ENCODE results near the gene RAB40C.

The RAB40C gene

DNA sequence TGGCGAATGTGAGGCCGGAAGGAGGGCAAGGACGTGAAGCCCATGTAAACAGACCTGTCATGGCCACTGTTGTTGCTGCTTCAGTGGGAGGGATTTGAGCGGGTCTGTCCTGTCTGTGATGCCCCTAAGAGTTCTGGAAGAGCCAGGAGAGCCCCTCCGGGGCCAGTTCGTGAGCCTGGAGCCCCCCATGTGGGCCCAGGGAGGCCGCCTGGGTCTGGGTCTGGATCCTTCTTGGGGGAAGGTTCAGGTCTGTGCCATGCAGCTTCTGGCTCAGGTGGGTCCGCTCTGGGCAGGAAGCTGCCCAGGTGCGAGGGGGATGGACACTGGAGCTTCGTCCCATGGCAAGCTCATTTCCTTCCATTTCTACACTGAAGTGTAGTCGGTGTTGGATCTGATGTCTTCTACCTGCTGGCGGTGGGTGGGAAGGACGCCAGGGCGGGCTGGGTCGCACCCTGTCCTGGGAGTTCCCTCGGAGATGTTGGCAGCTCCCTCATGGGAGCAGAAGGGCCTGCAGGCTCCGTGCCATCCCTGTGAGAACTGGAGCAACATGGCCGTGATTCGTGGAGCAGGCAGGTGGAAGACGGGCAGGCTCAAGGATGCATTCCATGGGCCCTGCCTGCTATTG lies 29.7 kb downstream of the RAB40C start:
- no peak for DNase-seq

DNA sequence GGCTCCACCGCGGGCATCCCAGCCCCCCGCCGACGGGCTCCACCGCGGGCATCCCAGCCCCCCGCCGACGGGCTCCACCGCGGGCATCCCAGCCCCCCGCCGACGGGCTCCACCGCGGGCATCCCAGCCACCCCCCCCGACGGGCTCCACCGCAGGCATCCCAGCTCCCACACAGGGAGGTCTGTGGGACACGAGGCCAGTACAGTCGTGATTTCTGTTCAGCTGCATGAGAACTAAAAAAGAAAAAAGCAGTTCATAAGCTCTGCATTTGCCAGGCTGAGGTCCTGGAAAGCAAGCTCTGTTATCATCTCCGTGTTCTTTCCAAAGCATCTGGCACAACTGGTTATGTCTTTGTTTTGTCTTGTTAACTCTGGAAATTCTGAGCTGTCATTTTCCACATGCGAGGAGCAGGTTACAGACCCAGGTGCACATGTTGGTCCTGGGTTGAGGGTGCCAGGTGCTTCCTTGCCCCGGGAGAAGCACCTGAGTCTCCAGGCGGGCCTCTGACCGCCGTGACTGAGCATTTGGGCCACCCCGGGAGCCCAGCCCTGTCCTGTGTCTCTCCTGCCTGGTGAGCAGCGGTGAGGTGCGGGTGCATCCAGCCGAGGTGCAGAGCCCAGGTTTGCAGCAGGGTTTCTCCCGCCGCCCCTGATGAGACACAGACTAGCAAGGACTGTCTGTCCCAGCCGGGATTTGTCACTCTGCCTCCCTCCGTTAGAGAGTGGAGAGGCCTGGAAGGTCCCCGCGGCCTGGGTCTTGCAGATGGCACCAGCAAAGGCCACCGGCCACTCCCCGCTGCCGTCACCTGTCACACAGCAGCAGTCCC lies 31.0 kb downstream of the RAB40C start:
- no peak for DNase-seq

DNA sequence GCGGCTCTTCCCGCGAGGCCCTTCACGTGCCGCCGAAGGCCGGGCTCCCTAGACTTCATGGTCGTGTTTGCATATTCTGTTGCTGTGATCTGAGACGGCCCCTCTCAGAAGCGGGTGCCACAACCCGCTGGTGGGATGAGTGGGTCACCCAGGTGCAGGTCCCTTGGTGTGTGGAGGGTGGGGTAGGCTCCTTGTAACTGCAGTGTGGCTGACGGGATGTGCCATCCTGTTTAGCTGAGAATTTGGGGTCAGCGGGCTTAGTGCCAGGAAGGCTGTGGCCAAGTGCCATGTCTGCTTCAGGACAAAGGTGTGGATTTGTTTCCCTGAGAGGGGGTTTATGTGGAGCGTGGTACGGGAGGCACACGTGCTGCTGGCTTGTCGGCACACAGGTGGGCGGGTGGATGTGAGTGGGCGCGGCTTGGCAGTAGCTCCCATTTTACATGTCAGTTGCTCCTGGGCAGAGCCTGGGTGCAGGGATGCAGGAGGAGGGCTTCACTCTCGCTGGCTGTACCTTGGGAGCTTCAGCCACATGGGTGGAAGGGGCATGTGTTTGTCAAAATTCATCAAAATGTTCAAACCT lies 31.8 kb downstream of the RAB40C start:
- no peak for DNase-seq

DNA sequence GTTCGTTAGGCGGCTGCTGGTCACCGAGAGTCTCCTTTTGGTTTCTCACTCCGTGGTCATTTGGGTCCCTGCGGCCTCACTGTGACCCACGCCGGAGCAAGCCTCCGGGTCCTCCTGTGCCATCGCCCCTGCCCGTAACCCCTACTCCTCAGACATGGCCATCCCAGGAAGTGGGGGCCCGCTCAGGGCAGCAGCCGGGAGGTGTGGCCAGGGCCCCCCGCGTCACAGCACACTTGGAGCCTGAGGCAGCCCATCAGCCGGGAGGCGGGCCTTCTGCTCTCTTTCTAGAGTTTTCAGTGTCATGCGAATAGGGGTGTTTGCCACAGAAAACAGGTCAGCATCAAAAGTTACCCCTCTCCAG lies 33.0 kb downstream of the RAB40C start:
- DNase-seq, result no peak

DNA sequence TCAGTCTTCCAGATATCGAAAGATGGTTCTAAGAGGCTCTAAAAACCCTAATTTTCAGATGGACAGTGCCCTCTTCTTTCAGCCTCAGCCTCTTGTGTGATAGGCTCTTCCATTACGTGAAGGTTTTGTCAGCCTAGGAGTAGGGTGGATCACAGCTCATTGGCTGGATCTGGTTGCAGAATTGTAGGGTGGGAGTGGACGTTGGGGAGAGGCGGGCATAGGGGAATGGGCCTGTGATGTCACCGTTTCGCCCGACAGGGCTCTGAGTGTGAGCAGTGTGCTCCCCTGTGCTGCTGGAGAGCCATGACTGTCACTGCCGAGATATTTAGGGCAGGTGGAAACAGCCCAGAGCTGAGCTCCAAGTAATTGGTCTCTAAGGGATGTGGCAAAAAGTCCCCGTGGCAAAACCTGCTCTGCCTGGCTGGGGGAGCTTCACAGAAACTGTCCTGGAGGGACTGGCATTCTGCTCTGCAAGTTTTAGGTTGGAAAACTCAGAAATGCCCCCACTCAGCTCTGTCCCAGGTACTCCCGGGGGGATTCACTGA lies 34.7 kb downstream of the RAB40C start:
- no peak for DNase-seq

DNA sequence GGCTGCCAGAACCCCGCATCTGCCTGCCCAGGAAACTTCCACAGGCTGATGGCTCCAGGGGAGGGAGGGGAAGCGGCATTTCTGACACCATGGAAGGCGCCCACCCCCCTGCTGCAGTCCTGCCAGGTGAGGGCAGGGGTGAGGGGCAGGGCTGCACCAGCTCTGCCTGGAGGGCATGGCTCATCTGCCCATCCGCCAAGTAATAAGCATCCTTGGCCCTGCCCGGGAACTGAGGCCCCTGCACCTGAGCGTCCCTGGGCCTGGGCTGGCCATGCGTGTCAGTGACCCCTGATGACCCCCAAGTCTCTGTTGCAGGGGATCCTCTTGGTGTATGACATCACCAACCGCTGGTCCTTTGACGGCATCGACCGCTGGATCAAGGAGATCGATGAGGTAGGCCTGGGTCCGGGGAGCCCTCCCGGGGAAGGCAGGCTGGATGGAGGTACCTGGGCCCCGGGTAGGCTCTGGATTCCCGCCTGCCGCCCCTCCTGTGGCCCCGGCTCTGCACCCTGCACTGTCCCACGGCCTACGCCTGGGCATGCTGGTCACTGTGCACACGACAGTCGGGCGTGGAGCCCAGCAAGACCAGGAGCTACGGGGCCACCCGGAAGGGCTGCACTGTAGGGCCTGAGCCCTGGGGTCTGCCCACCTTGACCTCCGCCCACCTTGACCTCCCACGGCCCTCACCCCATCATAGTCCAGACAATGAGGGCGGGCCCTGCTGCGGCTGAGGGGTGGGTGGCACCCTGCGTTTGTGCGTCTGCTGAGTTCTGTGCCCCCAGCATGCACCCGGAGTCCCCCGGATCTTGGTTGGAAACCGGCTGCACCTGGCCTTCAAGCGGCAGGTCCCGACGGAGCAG lies 35.5 kb downstream of the RAB40C start:
- DNase-seq, result no peak

DNA sequence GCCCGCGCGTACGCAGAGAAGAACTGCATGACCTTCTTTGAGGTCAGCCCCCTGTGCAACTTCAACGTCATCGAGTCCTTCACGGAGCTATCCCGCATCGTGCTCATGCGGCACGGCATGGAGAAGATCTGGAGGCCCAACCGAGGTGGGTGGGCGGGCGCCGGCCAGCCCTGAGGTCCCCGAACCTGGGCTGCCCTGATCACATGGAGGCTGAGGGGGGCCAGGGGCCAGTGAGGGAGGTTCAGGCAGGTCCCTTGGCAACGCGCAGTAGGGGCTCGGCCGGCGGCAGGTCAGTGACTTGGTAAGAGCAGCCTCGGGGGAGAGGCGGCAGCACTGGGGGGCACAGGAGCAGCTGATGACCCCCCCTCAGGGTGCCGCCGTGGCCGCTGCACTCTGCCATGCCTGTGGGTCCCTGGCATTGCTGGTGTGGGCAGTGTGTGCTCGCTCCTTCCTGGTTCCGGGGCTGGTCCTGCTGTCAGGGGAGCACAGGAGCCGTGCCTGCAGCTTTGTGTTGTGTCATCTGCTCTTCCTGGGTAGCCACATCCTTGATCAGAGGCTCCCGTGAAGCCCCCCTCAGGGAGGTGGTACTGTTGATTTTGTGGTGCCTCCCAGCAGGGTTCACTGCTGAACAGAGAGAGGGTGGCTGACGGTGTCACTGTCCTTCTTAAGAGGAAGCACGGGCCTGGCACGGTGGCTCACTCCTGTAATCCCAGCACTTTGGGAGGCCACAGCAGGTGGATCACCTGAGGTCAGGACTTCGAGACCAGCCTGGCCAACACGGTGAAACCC lies 36.3 kb downstream of the RAB40C start:
- DNase-seq, result no peak

DNA sequence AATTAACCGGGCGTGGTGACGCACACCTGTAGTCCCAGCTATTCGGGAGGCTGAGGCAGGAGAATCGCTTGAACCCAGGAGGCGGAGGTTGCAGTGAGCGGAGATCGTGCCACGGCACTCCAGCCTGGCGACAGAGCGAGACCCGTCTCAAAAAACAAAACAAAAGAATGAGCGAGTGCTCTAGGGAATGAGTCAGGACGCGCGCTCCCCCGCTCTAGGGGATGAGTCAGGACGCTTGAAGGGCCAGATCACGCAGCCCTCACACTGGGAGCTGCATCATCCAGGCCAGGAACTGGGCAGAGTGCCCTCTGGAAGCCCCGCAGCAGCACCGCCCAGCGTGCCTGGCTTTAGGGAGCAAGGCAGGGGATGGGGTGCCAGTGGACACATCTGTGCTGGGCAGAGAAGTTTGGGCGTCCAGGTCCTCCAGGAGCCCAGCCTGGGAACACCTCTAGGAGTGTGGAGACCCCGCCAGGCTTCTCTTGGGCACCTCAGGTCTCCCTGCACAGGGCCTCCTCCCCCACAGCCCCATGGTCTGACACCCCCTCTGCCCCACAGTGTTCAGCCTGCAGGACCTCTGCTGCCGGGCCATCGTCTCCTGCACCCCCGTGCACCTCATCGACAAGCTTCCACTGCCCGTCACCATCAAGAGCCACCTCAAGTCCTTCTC lies 37.1 kb downstream of the RAB40C start:
- DNase-seq, result no peak

DNA sequence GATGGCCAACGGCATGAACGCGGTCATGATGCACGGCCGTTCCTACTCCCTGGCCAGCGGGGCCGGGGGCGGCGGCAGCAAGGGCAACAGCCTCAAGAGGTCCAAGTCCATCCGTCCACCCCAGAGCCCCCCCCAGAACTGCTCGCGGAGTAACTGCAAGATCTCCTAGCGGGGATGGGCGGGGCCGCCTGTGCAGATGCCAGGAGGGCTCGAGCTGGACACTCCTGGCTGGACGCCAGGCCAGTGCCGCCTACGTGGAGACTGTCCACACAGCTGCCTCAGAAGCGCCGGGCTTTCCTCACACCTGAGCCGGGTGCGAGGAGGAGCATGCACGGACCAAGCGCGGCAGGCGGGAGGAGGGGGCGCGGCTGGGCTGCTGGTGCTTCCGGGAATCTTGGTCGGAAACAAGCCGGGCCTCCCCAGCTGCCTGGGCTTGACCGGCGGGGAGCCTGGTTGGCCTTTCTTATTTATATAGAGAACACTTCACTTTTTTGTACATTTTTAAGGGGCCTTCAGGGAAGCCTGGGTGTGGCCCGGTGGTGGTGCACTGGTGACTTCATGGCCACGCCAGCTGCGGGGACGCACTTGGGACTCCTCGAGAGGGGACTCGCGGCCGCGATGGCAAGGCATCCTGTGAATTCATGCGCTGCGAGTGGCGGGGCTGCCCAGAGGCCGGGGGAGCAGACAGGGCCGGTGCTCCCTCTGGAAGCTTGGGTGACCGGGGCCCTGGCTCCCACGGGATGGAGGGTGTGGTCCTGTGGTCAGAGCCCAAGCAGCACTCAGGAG lies 37.8 kb downstream of the RAB40C start:
- DNase-seq, result no peak

DNA sequence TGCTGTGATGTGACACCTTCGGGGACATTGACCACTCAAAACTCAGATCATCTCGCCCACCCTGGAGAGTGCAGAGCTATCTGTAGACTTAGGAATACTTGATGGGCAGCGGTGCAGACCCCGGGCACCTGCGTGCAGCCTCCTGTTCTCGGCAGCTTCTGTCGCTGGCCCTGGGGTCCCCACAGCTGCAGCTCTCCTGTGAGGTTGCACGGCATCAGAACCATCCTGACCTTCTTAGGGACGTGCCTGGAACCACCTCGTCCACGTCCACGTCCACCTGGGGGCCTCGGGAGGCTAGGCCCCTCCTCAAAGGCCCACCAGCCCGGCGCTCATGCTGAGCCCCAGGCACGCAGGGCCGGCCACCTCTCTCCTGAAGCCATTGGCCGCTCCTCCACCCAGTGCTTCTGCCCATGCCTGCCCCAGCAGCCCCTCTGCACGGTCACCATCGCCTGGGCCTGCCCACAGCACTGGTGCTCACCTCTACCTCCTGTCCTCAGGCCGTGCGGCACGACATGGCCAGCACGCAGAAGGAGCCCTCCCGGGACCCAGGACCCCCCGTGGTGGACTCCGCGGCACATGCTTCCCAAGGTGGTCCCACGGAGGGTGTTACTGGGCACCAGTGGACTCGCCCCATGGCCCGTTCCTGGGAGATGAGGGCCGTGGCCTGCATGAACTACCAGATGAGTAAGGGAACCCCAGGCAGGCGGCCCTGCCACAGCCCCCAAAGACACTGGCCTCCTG lies 38.6 kb downstream of the RAB40C start:
- no peak for DNase-seq

DNA sequence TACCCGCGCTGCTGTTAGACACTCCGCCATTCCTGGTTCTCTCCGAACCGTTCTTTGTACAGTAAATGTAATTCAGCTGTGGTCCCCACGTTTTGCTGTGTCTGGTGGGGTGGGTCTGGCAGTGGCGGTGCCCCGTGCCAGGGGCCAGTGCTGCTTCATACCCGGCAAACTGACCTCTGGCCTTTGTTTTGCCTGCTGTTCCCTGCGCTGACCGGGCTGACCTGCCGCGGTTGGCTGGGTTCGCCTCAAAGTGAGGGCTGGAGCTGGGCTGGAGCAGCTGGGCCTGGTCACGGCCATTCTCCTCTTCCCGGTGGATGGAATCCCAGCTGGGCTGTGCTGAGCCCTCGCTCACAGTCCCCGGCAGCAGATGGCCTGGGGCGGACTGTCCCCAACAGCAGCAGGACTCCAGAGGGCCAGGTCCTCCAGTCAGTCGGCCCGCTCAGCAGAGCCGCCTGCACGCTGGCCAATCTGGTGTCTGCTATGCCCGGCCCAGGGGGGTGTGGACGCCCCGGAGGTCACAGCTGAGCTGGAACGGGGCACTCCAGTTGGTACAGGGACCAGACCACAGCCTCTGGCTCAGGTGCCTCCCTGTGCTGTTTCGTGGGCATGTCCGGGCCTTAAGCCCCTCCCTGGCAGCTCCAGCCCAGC lies 39.4 kb downstream of the RAB40C start:
- DNase-seq, result no peak

DNA sequence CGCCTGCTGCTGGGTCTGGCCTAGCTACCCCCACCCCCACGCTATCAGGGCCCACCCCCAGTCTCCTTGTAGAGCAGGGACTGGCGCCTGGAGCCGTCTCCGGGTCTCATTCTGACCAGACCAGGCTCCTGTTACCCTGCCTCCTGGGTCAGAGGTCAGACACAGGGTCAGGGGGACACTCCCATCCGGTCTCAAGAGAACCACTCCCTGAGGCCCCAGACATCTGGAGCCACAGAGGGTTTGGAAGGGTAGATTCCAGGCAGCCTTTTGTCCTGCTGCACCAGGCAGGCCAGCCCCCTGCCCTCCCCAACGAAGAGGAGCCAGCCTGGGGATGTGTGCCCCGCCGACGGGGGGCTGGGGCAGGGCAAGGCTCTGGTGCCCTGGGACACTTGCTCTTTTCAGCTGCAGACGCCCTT lies 40.0 kb downstream of the RAB40C start:
- no peak for DNase-seq

DNA sequence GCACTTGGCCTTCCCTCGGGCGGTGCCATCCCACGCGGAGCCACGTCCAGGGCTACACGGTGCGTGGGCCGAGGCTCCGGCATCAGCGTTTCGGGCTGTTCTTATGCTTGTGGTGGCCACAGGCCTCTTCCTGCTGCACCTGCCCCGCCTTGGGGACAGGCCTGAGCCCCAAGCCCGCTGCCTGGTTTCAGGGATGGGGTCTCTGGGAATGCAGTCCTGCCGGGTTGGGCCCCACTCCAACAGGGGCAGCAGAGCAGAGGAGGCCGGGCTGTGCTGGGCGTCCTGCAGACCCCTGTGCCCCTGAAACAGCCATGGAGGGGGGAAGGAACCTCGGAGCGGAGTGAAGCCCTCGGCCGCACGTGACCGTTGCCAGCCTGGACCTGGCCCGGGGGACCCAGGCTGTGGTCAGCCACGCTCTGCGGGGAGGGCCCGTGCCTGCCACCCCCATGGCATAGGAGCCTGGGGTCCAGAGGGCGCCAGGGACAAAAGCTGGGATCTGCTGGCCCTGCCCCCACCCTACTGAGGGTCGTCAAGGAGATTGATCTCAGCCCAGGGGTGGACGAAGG lies 40.5 kb downstream of the RAB40C start:
- no peak for DNase-seq

DNA sequence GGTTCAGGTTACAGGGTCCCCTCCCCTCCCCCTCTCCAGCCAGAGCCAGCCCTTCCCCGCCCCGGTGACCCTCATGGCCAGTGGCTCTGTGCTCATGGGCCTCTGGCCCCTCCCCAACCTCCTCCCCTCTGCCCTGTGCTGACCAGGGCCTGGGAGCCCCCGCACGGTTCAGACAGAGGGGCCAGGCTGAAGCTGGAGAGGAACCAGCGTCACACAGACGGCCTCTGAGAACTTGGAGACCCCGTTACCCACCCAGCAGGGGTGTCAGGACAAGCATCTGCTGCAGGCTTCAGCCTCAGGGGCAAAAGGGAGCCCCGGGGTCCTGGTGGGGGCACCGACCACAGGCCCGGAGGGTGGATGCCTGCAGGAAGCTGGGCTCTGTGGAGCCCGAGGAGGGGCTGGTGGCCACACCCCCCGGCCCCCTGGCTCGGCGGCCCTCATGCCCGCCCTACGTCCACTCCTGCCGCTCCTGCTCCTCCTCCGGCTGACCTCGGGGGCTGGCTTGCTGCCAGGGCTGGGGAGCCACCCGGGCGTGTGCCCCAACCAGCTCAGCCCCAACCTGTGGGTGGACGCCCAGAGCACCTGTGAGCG lies 41.0 kb downstream of the RAB40C start, which contains the start of gene WFIKKN1:
Gene WFIKKN1 (plus strand): TSS at position 171 of the 591 bp plus-strand sequence. CDS start 269 bp downstream, at position 440.
- no peak for DNase-seq

DNA sequence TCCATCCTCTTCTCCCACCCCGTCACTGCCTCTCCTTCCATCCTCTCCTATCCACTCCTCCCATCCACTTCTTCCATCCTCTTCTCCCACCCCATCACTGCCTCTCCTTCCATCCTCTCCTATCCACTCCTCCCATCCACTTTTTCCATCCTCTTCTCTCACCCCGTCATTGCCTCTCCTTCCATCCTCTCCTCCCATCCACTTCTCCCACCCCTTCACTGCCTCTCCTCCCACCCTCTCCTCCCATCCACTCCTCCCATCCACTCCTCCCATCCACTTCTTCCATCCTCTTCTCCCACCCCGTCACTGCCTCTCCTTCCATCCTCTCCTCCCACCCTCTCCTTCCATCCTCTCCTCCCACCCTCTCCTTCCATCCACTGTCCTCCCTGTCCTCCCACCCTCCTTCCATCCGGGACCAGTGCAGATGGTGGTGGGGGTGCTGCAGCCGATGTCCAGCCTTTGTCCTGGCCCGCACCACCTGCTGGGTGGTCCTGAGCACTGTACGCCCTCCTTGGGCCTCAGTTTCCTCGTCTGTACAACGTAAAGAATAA lies 42.0 kb downstream of the RAB40C start:
- DNase-seq, result no peak

DNA sequence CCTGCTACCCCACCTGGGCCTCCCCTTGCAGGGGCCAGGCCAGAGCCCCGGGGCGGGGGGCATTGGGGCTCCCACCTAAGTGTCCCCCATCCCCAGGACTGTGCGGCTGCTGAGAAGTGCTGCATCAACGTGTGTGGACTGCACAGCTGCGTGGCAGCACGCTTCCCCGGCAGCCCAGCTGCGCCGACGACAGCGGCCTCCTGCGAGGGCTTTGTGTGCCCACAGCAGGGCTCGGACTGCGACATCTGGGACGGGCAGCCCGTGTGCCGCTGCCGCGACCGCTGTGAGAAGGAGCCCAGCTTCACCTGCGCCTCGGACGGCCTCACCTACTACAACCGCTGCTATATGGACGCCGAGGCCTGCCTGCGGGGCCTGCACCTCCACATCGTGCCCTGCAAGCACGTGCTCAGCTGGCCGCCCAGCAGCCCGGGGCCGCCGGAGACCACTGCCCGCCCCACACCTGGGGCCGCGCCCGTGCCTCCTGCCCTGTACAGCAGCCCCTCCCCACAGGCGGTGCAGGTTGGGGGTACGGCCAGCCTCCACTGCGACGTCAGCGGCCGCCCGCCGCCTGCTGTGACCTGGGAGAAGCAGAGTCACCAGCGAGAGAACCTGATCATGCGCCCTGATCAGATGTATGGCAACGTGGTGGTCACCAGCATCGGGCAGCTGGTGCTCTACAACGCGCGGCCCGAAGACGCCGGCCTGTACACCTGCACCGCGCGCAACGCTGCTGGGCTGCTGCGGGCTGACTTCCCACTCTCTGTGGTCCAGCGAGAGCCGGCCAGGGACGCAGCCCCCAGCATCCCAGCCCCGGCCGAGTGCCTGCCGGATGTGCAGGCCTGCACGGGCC lies 42.8 kb downstream of the RAB40C start:
- no peak for DNase-seq

DNA sequence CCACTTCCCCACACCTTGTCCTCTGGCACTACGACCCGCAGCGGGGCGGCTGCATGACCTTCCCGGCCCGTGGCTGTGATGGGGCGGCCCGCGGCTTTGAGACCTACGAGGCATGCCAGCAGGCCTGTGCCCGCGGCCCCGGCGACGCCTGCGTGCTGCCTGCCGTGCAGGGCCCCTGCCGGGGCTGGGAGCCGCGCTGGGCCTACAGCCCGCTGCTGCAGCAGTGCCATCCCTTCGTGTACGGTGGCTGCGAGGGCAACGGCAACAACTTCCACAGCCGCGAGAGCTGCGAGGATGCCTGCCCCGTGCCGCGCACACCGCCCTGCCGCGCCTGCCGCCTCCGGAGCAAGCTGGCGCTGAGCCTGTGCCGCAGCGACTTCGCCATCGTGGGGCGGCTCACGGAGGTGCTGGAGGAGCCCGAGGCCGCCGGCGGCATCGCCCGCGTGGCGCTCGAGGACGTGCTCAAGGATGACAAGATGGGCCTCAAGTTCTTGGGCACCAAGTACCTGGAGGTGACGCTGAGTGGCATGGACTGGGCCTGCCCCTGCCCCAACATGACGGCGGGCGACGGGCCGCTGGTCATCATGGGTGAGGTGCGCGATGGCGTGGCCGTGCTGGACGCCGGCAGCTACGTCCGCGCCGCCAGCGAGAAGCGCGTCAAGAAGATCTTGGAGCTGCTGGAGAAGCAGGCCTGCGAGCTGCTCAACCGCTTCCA lies 43.6 kb downstream of the RAB40C start:
- no peak for DNase-seq
